ENCODE results near the gene SEMA3B.

The SEMA3B gene

DNA sequence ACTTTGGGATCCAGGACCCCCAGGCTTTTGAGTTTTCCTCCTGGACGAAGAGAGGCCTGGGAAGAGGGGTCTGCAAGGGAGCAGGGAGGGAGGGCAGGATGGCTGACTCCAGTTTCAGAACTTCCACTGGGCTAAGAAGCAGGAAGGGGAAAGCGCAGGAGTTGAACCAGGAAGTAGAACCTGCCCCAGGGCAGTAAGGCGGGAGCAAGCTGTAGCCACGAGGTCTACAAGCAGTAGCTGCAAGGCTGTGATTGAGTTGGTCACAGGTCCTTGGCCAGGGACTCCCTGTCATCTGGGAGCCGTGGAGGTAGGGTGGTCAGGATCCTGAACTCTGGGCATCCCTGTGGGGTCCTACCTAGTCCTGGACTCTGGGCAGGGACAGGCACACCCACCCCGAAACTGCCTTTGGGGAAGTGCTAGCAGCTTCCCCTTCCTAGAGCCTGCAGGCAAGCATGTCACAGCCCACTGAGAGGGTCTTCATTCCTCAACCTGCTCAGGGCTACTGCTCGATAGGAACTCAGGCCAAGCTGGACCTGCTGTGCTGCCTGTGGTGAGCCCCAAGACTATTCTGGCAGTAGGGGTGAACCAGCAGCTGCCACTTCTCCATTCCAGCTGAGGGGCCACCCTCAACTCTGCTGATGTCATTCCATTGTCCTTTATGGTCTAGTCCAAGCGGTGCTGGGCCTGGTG, 38.7 kb upstream of the SEMA3B start:
- H3K27me3 ChIP-seq (ENCODE audit: control insufficient read depth, insufficient read depth, low read length), result no peaks in the 10 kb centered on the region
- H3K9ac ChIP-seq (ENCODE audit: low read length), result no peak overlapping the region
- H3K4me1 ChIP-seq (ENCODE audit: control insufficient read depth, insufficient read depth, low read length), result peaks cover 3% of the 10 kb centered on the region
- H3K4me3 ChIP-seq (ENCODE audit: low read length), result peak overlapping the region; percentile 7
- no peak overlapping the region for H3K27ac ChIP-seq (ENCODE audit: low read depth, low read length)
- no peaks in the 10 kb centered on the region for H3K36me3 ChIP-seq (ENCODE audit: control insufficient read depth, insufficient read depth, low read length)

DNA sequence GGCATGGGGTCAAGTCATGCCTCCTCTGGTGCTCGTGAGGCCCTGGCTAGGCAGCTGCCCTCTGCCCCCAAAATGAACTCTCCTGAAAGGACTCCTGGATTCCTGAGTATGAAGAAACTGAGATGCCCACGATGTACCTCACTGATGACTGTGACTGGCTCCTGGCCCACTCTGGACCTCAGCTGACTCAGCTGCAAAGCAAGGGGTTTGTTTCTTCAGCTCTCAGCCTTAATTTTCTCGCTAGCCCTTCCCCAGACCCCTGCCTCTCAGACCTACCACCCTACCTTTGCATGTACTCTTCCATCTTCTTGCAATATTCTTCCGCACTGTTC, 38.2 kb upstream of the SEMA3B start:
- Histone ChIP-seq H3K4me3 (ENCODE audit: low read length) (no peak overlapping the region), H3K36me3 (ENCODE audit: control insufficient read depth, insufficient read depth, low read length) (no peaks in the 10 kb centered on the region), H3K9ac (ENCODE audit: low read length) (no peak overlapping the region), H3K27me3 (ENCODE audit: control insufficient read depth, insufficient read depth, low read length) (no peaks in the 10 kb centered on the region), H3K27ac (ENCODE audit: low read depth, low read length) (no peak overlapping the region), H3K4me1 (ENCODE audit: control insufficient read depth, insufficient read depth, low read length) (peaks cover 3% of the 10 kb centered on the region)

DNA sequence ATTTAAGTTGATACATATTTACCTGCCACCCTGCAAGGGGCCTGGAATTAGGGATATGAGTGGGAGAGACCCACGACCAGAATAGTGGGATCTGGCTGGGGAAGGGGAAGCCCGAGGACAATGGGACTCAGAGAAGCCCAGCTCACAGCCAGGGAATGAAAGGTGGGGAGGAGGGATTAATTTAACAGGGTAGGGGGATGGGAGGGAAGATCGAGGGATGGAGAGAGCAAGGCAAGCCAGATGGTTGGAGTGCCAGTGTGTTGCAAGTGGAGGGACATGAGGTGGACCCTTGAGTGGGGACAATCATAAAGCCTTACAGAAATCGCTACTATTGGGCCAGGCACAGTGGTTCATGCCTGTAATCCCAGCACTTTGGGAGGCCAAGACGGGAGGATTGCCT, 37.4 kb upstream of the SEMA3B start:
- no peaks in the 10 kb centered on the region for H3K4me1 ChIP-seq (ENCODE audit: control insufficient read depth, insufficient read depth, low read length)
- H3K4me3 ChIP-seq (ENCODE audit: low read length), result no peak overlapping the region
- H3K9ac ChIP-seq (ENCODE audit: low read length), result no peak overlapping the region
- no peaks in the 10 kb centered on the region for H3K36me3 ChIP-seq (ENCODE audit: control insufficient read depth, insufficient read depth, low read length)
- no peaks in the 10 kb centered on the region for H3K27me3 ChIP-seq (ENCODE audit: control insufficient read depth, insufficient read depth, low read length)
- no peak overlapping the region for H3K27ac ChIP-seq (ENCODE audit: low read depth, low read length)

GRCh38 chr3:50232303-50232702, 36.6 kb upstream of the SEMA3B start:
- Histone ChIP-seq H3K36me3 (ENCODE audit: control insufficient read depth, insufficient read depth, low read length) (no peaks in the 10 kb centered on the region), H3K4me1 (ENCODE audit: control insufficient read depth, insufficient read depth, low read length) (no peaks in the 10 kb centered on the region), H3K9ac (ENCODE audit: low read length) (no peak overlapping the region), H3K27ac (ENCODE audit: low read depth, low read length) (no peak overlapping the region), H3K4me3 (ENCODE audit: low read length) (no peak overlapping the region), H3K27me3 (ENCODE audit: control insufficient read depth, insufficient read depth, low read length) (no peaks in the 10 kb centered on the region)

DNA sequence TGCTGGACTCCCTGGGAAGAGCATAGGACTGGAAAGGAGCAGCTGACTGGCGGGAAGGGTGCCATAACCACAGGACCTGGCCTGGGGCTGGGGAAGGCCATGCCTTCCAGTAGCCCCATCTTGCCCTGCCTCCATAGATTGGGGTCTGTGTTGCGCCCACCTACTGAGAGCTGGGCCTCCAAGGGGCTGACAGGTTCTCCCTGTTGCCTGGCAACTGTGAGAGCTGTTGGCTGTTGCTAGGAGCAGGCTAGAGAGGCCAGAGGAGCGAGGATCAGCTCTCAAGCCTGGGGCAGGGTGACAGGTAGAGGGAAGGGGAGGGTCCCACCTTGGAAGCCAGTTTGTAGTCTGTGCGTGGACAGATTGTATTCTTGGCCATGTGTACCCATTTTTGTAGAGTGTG, 35.8 kb upstream of the SEMA3B start:
- Histone ChIP-seq H3K4me1 (ENCODE audit: control insufficient read depth, insufficient read depth, low read length) (peaks cover 2% of the 10 kb centered on the region), H3K9ac (ENCODE audit: low read length) (no peak overlapping the region), H3K4me3 (ENCODE audit: low read length) (no peak overlapping the region), H3K27me3 (ENCODE audit: control insufficient read depth, insufficient read depth, low read length) (no peaks in the 10 kb centered on the region), H3K27ac (ENCODE audit: low read depth, low read length) (no peak overlapping the region), H3K36me3 (ENCODE audit: control insufficient read depth, insufficient read depth, low read length) (no peaks in the 10 kb centered on the region)

- Histone ChIP-seq H3K9ac (ENCODE audit: low read length) (peak within 1 kb of the TSS; percentile 71), H3K27me3 (ENCODE audit: control insufficient read depth, insufficient read depth, low read length) (no peaks in the 10 kb centered on the region), H3K4me3 (ENCODE audit: low read length) (peak within 1 kb of the TSS; percentile 96), H3K36me3 (ENCODE audit: control insufficient read depth, insufficient read depth, low read length) (no peaks in the 10 kb centered on the region), H3K4me1 (ENCODE audit: control insufficient read depth, insufficient read depth, low read length) (peaks cover 19% of the 10 kb centered on the region), H3K27ac (ENCODE audit: low read depth, low read length) (peak within 1 kb of the TSS; percentile 86)
Observed at GRCh38 chr3:50235716-50236483, 33.0 kb upstream of the SEMA3B start, which contains the start of gene GNAI2. Gene GNAI2, plus strand, starts transcription at chr3:50236204. Its CDS starts 132 bp downstream, at chr3:50236336.

DNA sequence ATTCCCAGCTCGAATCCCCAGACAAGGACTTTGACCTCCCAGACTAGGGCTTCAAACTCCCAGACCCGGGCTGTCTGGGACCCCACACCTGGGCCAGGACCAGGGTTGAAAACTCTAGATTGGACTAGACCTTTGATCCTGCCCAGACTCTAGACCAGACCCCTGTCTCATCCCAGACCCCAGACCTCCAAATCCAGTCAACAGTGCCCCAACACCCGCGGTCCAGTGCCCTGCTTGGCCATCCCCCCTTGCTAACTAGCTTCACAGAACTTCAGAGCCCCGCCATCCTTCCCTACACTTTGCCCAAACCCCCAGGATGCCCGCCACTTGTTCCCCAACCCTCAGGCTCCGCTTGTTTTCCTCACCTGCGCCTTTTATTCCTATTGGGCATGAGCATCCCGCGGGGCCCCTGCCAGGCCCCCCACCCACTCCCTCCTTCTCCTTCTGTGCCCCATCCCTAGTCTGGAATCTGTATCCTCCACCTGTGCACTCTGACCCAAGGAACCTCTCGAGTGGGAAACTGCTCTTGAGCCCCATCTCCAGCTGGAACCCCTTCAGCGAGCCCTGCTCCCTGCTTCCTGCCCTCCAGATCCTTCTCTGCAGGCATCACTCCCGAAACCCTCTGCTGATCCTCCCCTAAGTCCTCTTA, 32.3 kb upstream of the SEMA3B start:
- Histone ChIP-seq H3K27me3 (ENCODE audit: control insufficient read depth, insufficient read depth, low read length) (no peaks in the 10 kb centered on the region), H3K36me3 (ENCODE audit: control insufficient read depth, insufficient read depth, low read length) (no peaks in the 10 kb centered on the region), H3K9ac (ENCODE audit: low read length) (peak overlapping the region; percentile 71), H3K27ac (ENCODE audit: low read depth, low read length) (peak overlapping the region; percentile 86), H3K4me3 (ENCODE audit: low read length) (peak overlapping the region; percentile 96), H3K4me1 (ENCODE audit: control insufficient read depth, insufficient read depth, low read length) (peaks cover 24% of the 10 kb centered on the region)

DNA sequence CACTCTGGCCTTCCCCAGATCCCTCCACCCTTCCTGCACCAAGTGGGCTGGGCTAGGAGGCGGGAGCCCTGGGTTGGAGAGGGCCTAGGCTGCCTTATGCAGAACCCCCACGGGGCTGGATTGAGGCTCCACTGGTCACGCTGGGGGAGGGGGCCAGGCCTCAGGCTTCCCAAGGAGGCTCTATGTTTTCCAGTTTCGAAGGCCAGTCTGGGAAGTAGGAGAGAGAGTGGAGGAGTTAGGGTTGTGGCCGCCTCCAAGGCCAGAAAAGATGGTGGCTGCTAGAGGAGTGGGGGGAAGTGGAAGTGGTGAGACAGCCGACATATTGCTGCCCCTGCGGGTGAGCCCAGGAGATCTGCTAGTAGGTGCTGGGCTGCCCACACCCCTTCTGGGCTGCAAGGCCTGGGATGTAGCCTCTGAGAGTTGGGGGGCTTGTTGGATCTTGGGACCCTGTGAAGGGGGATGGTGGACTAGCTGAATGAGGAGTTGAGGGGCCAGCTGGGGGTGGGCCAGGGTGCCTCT, 31.8 kb upstream of the SEMA3B start:
- H3K4me1 ChIP-seq (ENCODE audit: control insufficient read depth, insufficient read depth, low read length), result peaks cover 24% of the 10 kb centered on the region

DNA sequence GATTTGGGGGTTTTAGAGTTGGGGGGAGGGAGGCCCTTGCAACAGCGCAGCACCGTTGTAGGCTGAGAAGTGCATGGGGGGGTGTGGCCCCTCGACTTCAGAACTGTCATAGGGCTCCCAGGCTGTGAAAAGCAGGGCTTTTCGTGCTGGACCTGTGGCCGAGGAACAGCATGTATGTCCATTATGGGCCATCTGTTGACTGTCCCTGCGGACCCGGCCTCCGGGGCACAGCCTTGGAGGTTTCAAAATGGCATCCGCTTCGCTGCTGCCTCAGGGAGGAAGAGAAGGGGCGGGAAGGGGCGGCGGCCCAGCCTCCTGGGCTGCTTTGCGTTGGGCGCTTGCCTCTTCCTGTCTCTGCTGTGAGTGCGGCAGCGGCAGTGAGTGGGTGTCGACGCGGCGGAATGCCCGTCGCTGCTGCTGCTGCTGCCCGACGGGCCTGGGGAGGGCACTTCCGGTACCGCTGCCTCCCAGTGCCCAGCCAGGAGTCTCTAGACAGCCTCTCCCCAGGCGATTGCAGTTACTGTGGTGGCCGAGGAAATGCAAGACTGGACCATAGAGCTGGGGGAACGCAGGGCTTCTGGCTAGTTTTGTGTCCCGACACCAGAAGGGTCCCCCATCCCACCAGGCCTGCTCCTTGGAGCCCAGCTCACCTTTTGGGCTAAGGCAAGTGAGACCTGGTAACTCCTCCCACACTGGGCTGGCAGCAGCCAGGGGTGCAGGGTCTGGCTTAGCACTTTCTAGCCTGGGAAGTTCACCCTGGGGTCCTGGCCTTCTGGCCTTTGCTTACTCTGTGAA, 31.0 kb upstream of the SEMA3B start:
- Histone ChIP-seq H3K9ac (ENCODE audit: low read length) (peak overlapping the region; percentile 71), H3K36me3 (ENCODE audit: control insufficient read depth, insufficient read depth, low read length) (no peaks in the 10 kb centered on the region), H3K4me3 (ENCODE audit: low read length) (peak overlapping the region; percentile 96), H3K27ac (ENCODE audit: low read depth, low read length) (peak overlapping the region; percentile 86), H3K27me3 (ENCODE audit: control insufficient read depth, insufficient read depth, low read length) (no peaks in the 10 kb centered on the region), H3K4me1 (ENCODE audit: control insufficient read depth, insufficient read depth, low read length) (peaks cover 24% of the 10 kb centered on the region)

More for the DNA sequence above, 31.8 kb upstream of the SEMA3B start:
- peak overlapping the region; percentile 71 for H3K9ac ChIP-seq (ENCODE audit: low read length)
- H3K4me3 ChIP-seq (ENCODE audit: low read length), result peak overlapping the region; percentile 96
- H3K36me3 ChIP-seq (ENCODE audit: control insufficient read depth, insufficient read depth, low read length), result no peaks in the 10 kb centered on the region
- no peaks in the 10 kb centered on the region for H3K27me3 ChIP-seq (ENCODE audit: control insufficient read depth, insufficient read depth, low read length)
- peak overlapping the region; percentile 86 for H3K27ac ChIP-seq (ENCODE audit: low read depth, low read length)

DNA sequence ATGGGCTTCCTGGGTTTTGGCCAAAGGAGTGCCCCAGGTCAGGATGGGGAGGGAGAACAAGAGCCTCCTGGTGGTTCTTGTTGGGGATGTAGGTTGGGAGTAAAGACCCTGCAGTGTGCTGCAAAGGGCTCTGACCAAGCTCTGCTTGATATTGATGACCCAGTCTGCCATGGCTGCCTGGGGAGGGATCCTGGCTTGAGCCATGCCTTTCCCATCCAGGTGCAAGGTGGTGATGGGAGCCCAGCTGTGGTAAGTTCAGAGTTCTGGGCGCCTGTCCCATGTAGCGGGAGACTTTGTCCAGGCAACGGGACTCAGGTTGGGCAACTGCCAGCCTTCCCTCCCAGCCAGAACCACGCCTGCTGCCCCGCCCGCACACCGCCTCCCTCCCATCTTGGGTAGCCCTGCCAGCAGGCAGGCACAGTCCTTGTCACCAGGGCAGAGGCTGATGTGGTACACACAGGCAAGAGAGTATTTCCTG, 30.4 kb upstream of the SEMA3B start:
- Histone ChIP-seq H3K4me1 (ENCODE audit: control insufficient read depth, insufficient read depth, low read length) (peaks cover 24% of the 10 kb centered on the region), H3K9ac (ENCODE audit: low read length) (peak overlapping the region; percentile 12)

GRCh38 chr3:50239649-50240048, 29.3 kb upstream of the SEMA3B start:
- Histone ChIP-seq H3K27ac (ENCODE audit: low read depth, low read length) (peak overlapping the region; percentile 86), H3K4me3 (ENCODE audit: low read length) (no peak overlapping the region), H3K9ac (ENCODE audit: low read length) (no peak overlapping the region), H3K36me3 (ENCODE audit: control insufficient read depth, insufficient read depth, low read length) (no peaks in the 10 kb centered on the region), H3K4me1 (ENCODE audit: control insufficient read depth, insufficient read depth, low read length) (peaks cover 24% of the 10 kb centered on the region), H3K27me3 (ENCODE audit: control insufficient read depth, insufficient read depth, low read length) (no peaks in the 10 kb centered on the region)

More for the DNA sequence above, 30.4 kb upstream of the SEMA3B start:
- Histone ChIP-seq H3K4me3 (ENCODE audit: low read length) (peak overlapping the region; percentile 96), H3K36me3 (ENCODE audit: control insufficient read depth, insufficient read depth, low read length) (no peaks in the 10 kb centered on the region), H3K27me3 (ENCODE audit: control insufficient read depth, insufficient read depth, low read length) (no peaks in the 10 kb centered on the region), H3K27ac (ENCODE audit: low read depth, low read length) (peak overlapping the region; percentile 86)

GRCh38 chr3:50241163-50241562, 27.8 kb upstream of the SEMA3B start:
- peaks cover 29% of the 10 kb centered on the region for H3K4me1 ChIP-seq (ENCODE audit: control insufficient read depth, insufficient read depth, low read length)
- H3K4me3 ChIP-seq (ENCODE audit: low read length), result peak overlapping the region; percentile 34
- H3K27me3 ChIP-seq (ENCODE audit: control insufficient read depth, insufficient read depth, low read length), result no peaks in the 10 kb centered on the region
- no peak overlapping the region for H3K9ac ChIP-seq (ENCODE audit: low read length)
- H3K36me3 ChIP-seq (ENCODE audit: control insufficient read depth, insufficient read depth, low read length), result no peaks in the 10 kb centered on the region
- no peak overlapping the region for H3K27ac ChIP-seq (ENCODE audit: low read depth, low read length)

Data from rectal smooth muscle tissue (tissue), 1 donor.